ENCODE data around the gene STMND1.

Gene STMND1

GRCh38 chr6:17156112-17156921, 54.5 kb downstream of the STMND1 start:
- H3K36me3 ChIP-seq (ENCODE audit: control insufficient read depth in 1 of 2, insufficient read depth in 2 of 2, low read length in 2 of 2), result no peaks in the 10 kb centered on the region
- no peak overlapping the region for H3K4me3 ChIP-seq (ENCODE audit: low read depth in 1 of 2, low read length in 2 of 2)
- no peak overlapping the region for H3K27ac ChIP-seq (ENCODE audit: low read depth, low read length)
- peaks cover 0 to 23% of the 10 kb centered on the region in 2 donors for H3K9me3 ChIP-seq (ENCODE audit: control insufficient read depth in 1 of 2, low read length in 2 of 2)
- peaks cover 0 to 4% of the 10 kb centered on the region in 2 donors for H3K4me1 ChIP-seq (ENCODE audit: control insufficient read depth in 1 of 2, insufficient read depth in 2 of 2, low read length in 2 of 2)
- H3K27me3 ChIP-seq (ENCODE audit: control insufficient read depth in 1 of 2, insufficient read depth in 2 of 2, low read length in 2 of 2), result peaks cover 0 to 4% of the 10 kb centered on the region in 2 donors
- H3K9ac ChIP-seq (ENCODE audit: low read depth in 1 of 2, low read length in 2 of 2), result no peak overlapping the region

GRCh38 chr6:17156966-17157365, 55.1 kb downstream of the STMND1 start:
- Histone ChIP-seq H3K9me3 (ENCODE audit: control insufficient read depth in 1 of 2, low read length in 2 of 2) (peaks cover 0 to 23% of the 10 kb centered on the region in 2 donors), H3K4me3 (ENCODE audit: low read depth in 1 of 2, low read length in 2 of 2) (no peak overlapping the region), H3K4me1 (ENCODE audit: control insufficient read depth in 1 of 2, insufficient read depth in 2 of 2, low read length in 2 of 2) (peaks cover 0 to 4% of the 10 kb centered on the region in 2 donors), H3K9ac (ENCODE audit: low read depth in 1 of 2, low read length in 2 of 2) (no peak overlapping the region), H3K27ac (ENCODE audit: low read depth, low read length) (no peak overlapping the region), H3K27me3 (ENCODE audit: control insufficient read depth in 1 of 2, insufficient read depth in 2 of 2, low read length in 2 of 2) (peaks cover 0 to 4% of the 10 kb centered on the region in 2 donors), H3K36me3 (ENCODE audit: control insufficient read depth in 1 of 2, insufficient read depth in 2 of 2, low read length in 2 of 2) (no peaks in the 10 kb centered on the region)

- Histone ChIP-seq H3K4me3 (ENCODE audit: low read depth in 1 of 2, low read length in 2 of 2) (no peak overlapping the region), H3K36me3 (ENCODE audit: control insufficient read depth in 1 of 2, insufficient read depth in 2 of 2, low read length in 2 of 2) (no peaks in the 10 kb centered on the region), H3K27ac (ENCODE audit: low read depth, low read length) (no peak overlapping the region), H3K9ac (ENCODE audit: low read depth in 1 of 2, low read length in 2 of 2) (no peak overlapping the region), H3K27me3 (ENCODE audit: control insufficient read depth in 1 of 2, insufficient read depth in 2 of 2, low read length in 2 of 2) (peaks cover 0 to 4% of the 10 kb centered on the region in 2 donors), H3K4me1 (ENCODE audit: control insufficient read depth in 1 of 2, insufficient read depth in 2 of 2, low read length in 2 of 2) (peaks cover 0 to 4% of the 10 kb centered on the region in 2 donors), H3K9me3 (ENCODE audit: control insufficient read depth in 1 of 2, low read length in 2 of 2) (peaks cover 0 to 19% of the 10 kb centered on the region in 2 donors)
Observed at GRCh38 chr6:17157617-17158016, 55.8 kb downstream of the STMND1 start.

- Histone ChIP-seq H3K27me3 (ENCODE audit: control insufficient read depth in 1 of 2, insufficient read depth in 2 of 2, low read length in 2 of 2) (peaks cover 0 to 4% of the 10 kb centered on the region in 2 donors), H3K9me3 (ENCODE audit: control insufficient read depth in 1 of 2, low read length in 2 of 2) (peaks cover 0 to 8% of the 10 kb centered on the region in 2 donors), H3K4me1 (ENCODE audit: control insufficient read depth in 1 of 2, insufficient read depth in 2 of 2, low read length in 2 of 2) (peaks cover 0 to 4% of the 10 kb centered on the region in 2 donors), H3K27ac (ENCODE audit: low read depth, low read length) (no peak overlapping the region), H3K4me3 (ENCODE audit: low read depth in 1 of 2, low read length in 2 of 2) (no peak overlapping the region), H3K9ac (ENCODE audit: low read depth in 1 of 2, low read length in 2 of 2) (no peak overlapping the region), H3K36me3 (ENCODE audit: control insufficient read depth in 1 of 2, insufficient read depth in 2 of 2, low read length in 2 of 2) (no peaks in the 10 kb centered on the region)
Observed at GRCh38 chr6:17159240-17159639, 57.4 kb downstream of the STMND1 start.

GRCh38 chr6:17161076-17161475, 59.2 kb downstream of the STMND1 start:
- H3K4me3 ChIP-seq (ENCODE audit: low read depth in 1 of 2, low read length in 2 of 2), result no peak overlapping the region
- H3K27me3 ChIP-seq (ENCODE audit: control insufficient read depth in 1 of 2, insufficient read depth in 2 of 2, low read length in 2 of 2), result peaks cover 0 to 4% of the 10 kb centered on the region in 2 donors
- no peak overlapping the region for H3K9ac ChIP-seq (ENCODE audit: low read depth in 1 of 2, low read length in 2 of 2)

GRCh38 chr6:17165383-17165782, 63.5 kb downstream of the STMND1 start:
- no peaks in the 10 kb centered on the region for H3K36me3 ChIP-seq (ENCODE audit: control insufficient read depth in 1 of 2, insufficient read depth in 2 of 2, low read length in 2 of 2)
- no peak overlapping the region for H3K4me3 ChIP-seq (ENCODE audit: low read depth in 1 of 2, low read length in 2 of 2)
- peaks cover 0 to 4% of the 10 kb centered on the region in 2 donors for H3K27me3 ChIP-seq (ENCODE audit: control insufficient read depth in 1 of 2, insufficient read depth in 2 of 2, low read length in 2 of 2)

More at GRCh38 chr6:17161076-17161475, 59.2 kb downstream of the STMND1 start:
- Histone ChIP-seq H3K4me1 (ENCODE audit: control insufficient read depth in 1 of 2, insufficient read depth in 2 of 2, low read length in 2 of 2) (peaks cover 0 to 4% of the 10 kb centered on the region in 2 donors), H3K36me3 (ENCODE audit: control insufficient read depth in 1 of 2, insufficient read depth in 2 of 2, low read length in 2 of 2) (no peaks in the 10 kb centered on the region), H3K27ac (ENCODE audit: low read depth, low read length) (no peak overlapping the region), H3K9me3 (ENCODE audit: control insufficient read depth in 1 of 2, low read length in 2 of 2) (peaks cover 0 to 8% of the 10 kb centered on the region in 2 donors)

GRCh38 chr6:17167327-17167979, 65.6 kb downstream of the STMND1 start:
- no peaks in the 10 kb centered on the region for H3K27me3 ChIP-seq (ENCODE audit: control insufficient read depth in 1 of 2, insufficient read depth in 2 of 2, low read length in 2 of 2)
- H3K9ac ChIP-seq (ENCODE audit: low read depth in 1 of 2, low read length in 2 of 2), result no peak overlapping the region
- H3K36me3 ChIP-seq (ENCODE audit: control insufficient read depth in 1 of 2, insufficient read depth in 2 of 2, low read length in 2 of 2), result no peaks in the 10 kb centered on the region
- no peak overlapping the region for H3K27ac ChIP-seq (ENCODE audit: low read depth, low read length)
- no peak overlapping the region for H3K4me3 ChIP-seq (ENCODE audit: low read depth in 1 of 2, low read length in 2 of 2)
- no peaks in the 10 kb centered on the region for H3K9me3 ChIP-seq (ENCODE audit: control insufficient read depth in 1 of 2, low read length in 2 of 2)
- H3K4me1 ChIP-seq (ENCODE audit: control insufficient read depth in 1 of 2, insufficient read depth in 2 of 2, low read length in 2 of 2), result no peaks in the 10 kb centered on the region

More at GRCh38 chr6:17165383-17165782, 63.5 kb downstream of the STMND1 start:
- Histone ChIP-seq H3K9ac (ENCODE audit: low read depth in 1 of 2, low read length in 2 of 2) (no peak overlapping the region), H3K9me3 (ENCODE audit: control insufficient read depth in 1 of 2, low read length in 2 of 2) (no peaks in the 10 kb centered on the region), H3K4me1 (ENCODE audit: control insufficient read depth in 1 of 2, insufficient read depth in 2 of 2, low read length in 2 of 2) (no peaks in the 10 kb centered on the region), H3K27ac (ENCODE audit: low read depth, low read length) (no peak overlapping the region)

- H3K36me3 ChIP-seq (ENCODE audit: control insufficient read depth in 1 of 2, insufficient read depth in 2 of 2, low read length in 2 of 2), result no peaks in the 10 kb centered on the region
- H3K9me3 ChIP-seq (ENCODE audit: control insufficient read depth in 1 of 2, low read length in 2 of 2), result no peaks in the 10 kb centered on the region
- H3K4me1 ChIP-seq (ENCODE audit: control insufficient read depth in 1 of 2, insufficient read depth in 2 of 2, low read length in 2 of 2), result no peaks in the 10 kb centered on the region
- no peaks in the 10 kb centered on the region for H3K27me3 ChIP-seq (ENCODE audit: control insufficient read depth in 1 of 2, insufficient read depth in 2 of 2, low read length in 2 of 2)
- H3K27ac ChIP-seq (ENCODE audit: low read depth, low read length), result no peak overlapping the region
- no peak overlapping the region for H3K4me3 ChIP-seq (ENCODE audit: low read depth in 1 of 2, low read length in 2 of 2)
- H3K9ac ChIP-seq (ENCODE audit: low read depth in 1 of 2, low read length in 2 of 2), result no peak overlapping the region
Observed at GRCh38 chr6:17169291-17169690, 67.4 kb downstream of the STMND1 start.

- Histone ChIP-seq H3K4me1 (ENCODE audit: control insufficient read depth in 1 of 2, insufficient read depth in 2 of 2, low read length in 2 of 2) (no peaks in the 10 kb centered on the region), H3K27me3 (ENCODE audit: control insufficient read depth in 1 of 2, insufficient read depth in 2 of 2, low read length in 2 of 2) (no peaks in the 10 kb centered on the region), H3K9ac (ENCODE audit: low read depth in 1 of 2, low read length in 2 of 2) (no peak overlapping the region), H3K4me3 (ENCODE audit: low read depth in 1 of 2, low read length in 2 of 2) (no peak overlapping the region), H3K36me3 (ENCODE audit: control insufficient read depth in 1 of 2, insufficient read depth in 2 of 2, low read length in 2 of 2) (no peaks in the 10 kb centered on the region), H3K27ac (ENCODE audit: low read depth, low read length) (no peak overlapping the region), H3K9me3 (ENCODE audit: control insufficient read depth in 1 of 2, low read length in 2 of 2) (no peaks in the 10 kb centered on the region)
Observed at GRCh38 chr6:17169711-17170110, 67.9 kb downstream of the STMND1 start.

GRCh38 chr6:17172836-17173470, 71.1 kb downstream of the STMND1 start:
- Histone ChIP-seq H3K27me3 (ENCODE audit: control insufficient read depth in 1 of 2, insufficient read depth in 2 of 2, low read length in 2 of 2) (no peaks in the 10 kb centered on the region), H3K4me3 (ENCODE audit: low read depth in 1 of 2, low read length in 2 of 2) (no peak overlapping the region), H3K9ac (ENCODE audit: low read depth in 1 of 2, low read length in 2 of 2) (no peak overlapping the region), H3K27ac (ENCODE audit: low read depth, low read length) (no peak overlapping the region), H3K9me3 (ENCODE audit: control insufficient read depth in 1 of 2, low read length in 2 of 2) (no peaks in the 10 kb centered on the region), H3K4me1 (ENCODE audit: control insufficient read depth in 1 of 2, insufficient read depth in 2 of 2, low read length in 2 of 2) (no peaks in the 10 kb centered on the region), H3K36me3 (ENCODE audit: control insufficient read depth in 1 of 2, insufficient read depth in 2 of 2, low read length in 2 of 2) (no peaks in the 10 kb centered on the region)

All from duodenal mucosa (tissue), 2 donors.